IMR-90 (cell line): ENCODE data around the gene BPGM. TPM values are rescaled to one million over a fixed set of nuclear protein-coding genes. Genes with fewer than 3 reads are reported as not detected.

Experiments
- ATAC-seq: fragments of 200-7000 bp; cut with Tn5 transposase; 2 replicates; pipeline ENCODE4 v1.9.1; 2020; ENCODE audit warnings: low read depth, mild to moderate bottlenecking, moderate library complexity
- BruUV-seq: library from RNA; stranded (reverse); fragments of 400-500 nt; replicated peaks from 2 replicates; lab custom pipeline; 2021; lab: Mats Ljungman, UMichigan
- CTCF ChIA-PET: fragments of 300-600 bp; formaldehyde crosslinking; extraction: SDS; loops from one replicate; lab custom pipeline; 2021; ENCODE audit warnings: antibody characterized with exemption; lab: Yijun Ruan, JAX
- POLR2A ChIA-PET: fragments of 300-600 bp; sonication (Branson Sonifier 250); formaldehyde crosslinking; loops from one replicate; lab custom pipeline; 2022; ENCODE audit warnings: antibody characterized with exemption; ENCODE audit not compliant: unreplicated experiment; lab: Charles Lee
- DNase-seq: peaks from one replicate; pipeline ENCODE4 v3.0.0; 2013
- H2AFZ ChIP-seq: replicated peaks from 2 replicates; pipeline ENCODE3; 2013; ENCODE audit warnings: low read length, mild to moderate bottlenecking; ENCODE audit not compliant: poor library complexity
- H2AK5ac ChIP-seq: 2 replicates; pipeline ENCODE4 v1.6.1; 2013; ENCODE audit warnings: low read depth, low read length, inconsistent platforms
- H2AK9ac ChIP-seq: replicated peaks from 2 replicates; pipeline ENCODE3; 2013; ENCODE audit warnings: mild to moderate bottlenecking, low read depth, low read length, moderate library complexity; ENCODE audit not compliant: poor library complexity
- H2BK120ac ChIP-seq: 2 replicates; pipeline ENCODE4 v1.6.1; 2013; ENCODE audit warnings: low read depth, low read length, inconsistent platforms
- H2BK15ac ChIP-seq: 3 replicates; pipeline ENCODE4 v1.6.1; 2013; ENCODE audit warnings: low read depth, low read length, inconsistent platforms
- H2BK20ac ChIP-seq: 2 replicates; pipeline ENCODE4 v1.6.1; 2013; ENCODE audit warnings: low read depth, mild to moderate bottlenecking, inconsistent platforms, low read length, moderate library complexity
- H2BK5ac ChIP-seq: 2 replicates; pipeline ENCODE4 v1.6.1; 2013; ENCODE audit warnings: mild to moderate bottlenecking, low read depth, low read length, inconsistent platforms; ENCODE audit not compliant: poor library complexity, severe bottlenecking
- H3K14ac ChIP-seq: replicated peaks from 2 replicates; pipeline ENCODE4 v1.6.1; 2013; ENCODE audit warnings: low read depth, low read length, inconsistent platforms
- H3K18ac ChIP-seq: 2 replicates; pipeline ENCODE4 v1.6.1; 2013; ENCODE audit warnings: low read depth, low read length, control low read depth
- H3K23ac ChIP-seq: 2 replicates; pipeline ENCODE4 v1.6.1; 2013; ENCODE audit warnings: low read depth, low read length, inconsistent platforms
- H3K27ac ChIP-seq: 2 replicates; pipeline ENCODE4 v1.5.1; 2013; ENCODE audit warnings: mild to moderate bottlenecking, control low read depth, low read length; ENCODE audit not compliant: insufficient read depth
- H3K27me3 ChIP-seq: 2 replicates; pipeline ENCODE4 v1.6.1; 2013; ENCODE audit warnings: low read length; ENCODE audit not compliant: control insufficient read depth, insufficient read depth
- H3K36me3 ChIP-seq: 2 replicates; pipeline ENCODE4 v1.6.1; 2013; ENCODE audit warnings: low read length, mixed read lengths; ENCODE audit not compliant: control insufficient read depth, insufficient read depth
- H3K4ac ChIP-seq: 2 replicates; pipeline ENCODE4 v1.6.1; 2013; ENCODE audit warnings: low read depth, low read length, inconsistent platforms
- H3K4me1 ChIP-seq: 2 replicates; pipeline ENCODE4 v1.6.1; 2013; ENCODE audit warnings: low read length, mixed read lengths; ENCODE audit not compliant: control insufficient read depth, insufficient read depth
- H3K4me2 ChIP-seq: 2 replicates; pipeline ENCODE4 v1.6.1; 2013; ENCODE audit warnings: low read depth, mild to moderate bottlenecking, control low read depth, low read length, moderate library complexity
- H3K4me3 ChIP-seq: 2 replicates; pipeline ENCODE4 v1.5.1; 2013; ENCODE audit warnings: low read depth, mild to moderate bottlenecking, control low read depth, low read length, moderate library complexity; ENCODE audit not compliant: insufficient read depth
- H3K56ac ChIP-seq: 2 replicates; pipeline ENCODE4 v1.6.1; 2013; ENCODE audit warnings: low read length, inconsistent platforms; ENCODE audit not compliant: insufficient read depth; ENCODE audit errors: extremely low read depth
- H3K79me1 ChIP-seq, 2 experiments: 2 replicates each; pipeline ENCODE4 v1.6.1; 2013; ENCODE audit warnings: low read length in 2 of 2, inconsistent platforms in 1 of 2, low read depth in 1 of 2
- H3K9ac ChIP-seq: 2 replicates; pipeline ENCODE4 v1.6.1; 2013; ENCODE audit warnings: low read depth, low read length, control low read depth
- H3K9me1 ChIP-seq: 2 replicates; pipeline ENCODE4 v1.6.1; 2013; ENCODE audit warnings: low read length, inconsistent platforms; ENCODE audit not compliant: insufficient read depth
- H3K9me3 ChIP-seq: 2 replicates; pipeline ENCODE4 v1.6.1; 2013; ENCODE audit warnings: low read length; ENCODE audit not compliant: control insufficient read depth, insufficient read depth
- H4K20me1 ChIP-seq: 2 replicates; pipeline ENCODE4 v1.6.1; 2013; ENCODE audit warnings: low read length, inconsistent platforms; ENCODE audit not compliant: insufficient read depth
- H4K5ac ChIP-seq: 2 replicates; pipeline ENCODE4 v1.6.1; 2013; ENCODE audit warnings: mild to moderate bottlenecking, low read depth, low read length, control low read depth
- H4K8ac ChIP-seq, 2 experiments: 2 replicates each; pipeline ENCODE4 v1.6.1; 2013; ENCODE audit warnings: low read depth in 2 of 2, low read length in 2 of 2, control low read depth in 1 of 2, inconsistent platforms in 1 of 2
- H4K91ac ChIP-seq: 2 replicates; pipeline ENCODE4 v1.6.1; 2013; ENCODE audit warnings: low read depth, low read length, inconsistent platforms; ENCODE audit not compliant: insufficient read depth
- CHD1 ChIP-seq: IDR thresholded peaks from 2 replicates; pipeline ENCODE4 v1.6.1; 2012; ENCODE audit warnings: low read depth, low read length, improper control_type of control experiment
- FOS ChIP-seq: fragments of 150-350 bp; IDR thresholded peaks from 2 replicates; pipeline ENCODE4 v1.6.1; 2016; ENCODE audit warnings: low read depth, low read length
- POLR2A ChIP-seq: IDR thresholded peaks from 2 replicates; pipeline ENCODE4 v1.6.1; 2012; ENCODE audit warnings: mild to moderate bottlenecking, low read depth, low read length
- WGBS, 2 experiments: methylation state at CpG; one replicate each; pipeline versions ENCODE4 v1.1.5 to v1.1.7; 2013; ENCODE audit warnings: missing lambda C conversion rate in 2 of 2; ENCODE audit not compliant: insufficient read length in 1 of 2; ENCODE audit errors: extremely low coverage in 2 of 2; 5-methylcytosine and 5-hydroxymethylcytosine counted together
- dilution Hi-C: fragments of 300-500 bp; cut with HindIII; formaldehyde crosslinking; loops from one replicate; pipeline ENCODE4 v1.14.3; 2018; ENCODE audit warnings: low sequenced_read_pairs; ENCODE audit not compliant: unreplicated experiment
- in situ Hi-C: fragments of 300-500 bp; cut with MboI; formaldehyde crosslinking; loops from 3 replicates; pipeline ENCODE4 v1.14.3; 2019; ENCODE audit warnings: low sequenced_read_pairs, inconsistent platforms, mixed read lengths
- intact Hi-C: fragments of 100-400 bp; cut with micrococcal nuclease; formaldehyde crosslinking; loops from 2 replicates; pipeline ENCODE4 v1.10.0; 2022
- polyA plus RNA-seq, 3 experiments: library from polyadenylated mRNA; depleted of rRNA; stranded (reverse); fragments of >200 nt; gene quantifications; 2 replicates each; pipeline ENCODE4 v1.2.3, GENCODE V29; 2012; ENCODE audit warnings: low replicate concordance in 1 of 3
- total RNA-seq: library from RNA; depleted of rRNA; stranded (reverse); fragments of >200 nt; gene quantifications from 2 replicates; pipeline ENCODE4 v1.2.3, GENCODE V29; 2012

The BPGM gene
- total and polyA plus RNA-seq, 2 of the 4 experiments (the other 2 are of a cell fraction) = 18.8 to 20.0 TPM

GRCh38 chr7:134710854-134711624 is 64.4 kb downstream of the BPGM start:
- Histone ChIP-seq H3K9ac (no peak overlapping the region), H2BK15ac (peak overlapping the region; percentile 96; the same call in 2 of the 3 replicates), H3K56ac (no peak overlapping the region), H3K14ac (peak overlapping the region; percentile 51), H2AK5ac (peak overlapping the region; percentile 95), H4K5ac (peak overlapping the region; percentile 37; the same call in 1 of the 2 replicates), H3K4ac (peak overlapping the region; percentile 68), H3K36me3 (no peaks in the 10 kb centered on the region), H2BK5ac (peak overlapping the region; percentile 36), H2AK9ac (peak overlapping the region; percentile 71), H3K4me3 (no peak overlapping the region), H2BK20ac (peak overlapping the region; percentile 40; the same call in 1 of the 2 replicates), H3K27me3 (no peaks in the 10 kb centered on the region), H3K18ac (peak overlapping the region; percentile 1; the same call in 1 of the 2 replicates), H2BK120ac (peak overlapping the region; percentile 69), H3K9me1 (peaks cover 3% of the 10 kb centered on the region; the same call in 1 of the 2 replicates), H3K79me1 (peaks cover 0 to 6% of the 10 kb centered on the region in 2 experiments; a peak in 1 of 4 replicates), H4K20me1 (no peaks in the 10 kb centered on the region), H2AFZ (peak overlapping the region; percentile 78), H4K91ac (peak overlapping the region; percentile 75; the same call in 1 of the 2 replicates), H3K27ac (no peak overlapping the region), H3K4me1 (peaks cover 8% of the 10 kb centered on the region; the same call in 1 of the 2 replicates), H3K23ac (peak overlapping the region; percentile 62; the same call in 1 of the 2 replicates), H3K4me2 (no peak overlapping the region; the same call in 1 of the 2 replicates), H3K9me3 (no peaks in the 10 kb centered on the region), H4K8ac (peak overlapping the region; percentile 86 to 87)
- in situ Hi-C loops = no loop called here
- TF ChIP-seq CHD1 (no peak), POLR2A (peak; percentile 32; the same call in 1 of the 2 replicates), FOS (no peak)
- no TSS peak for BruUV-seq
- DNase-seq (peak; percentile 43), ATAC-seq (peak; percentile 59)
- WGBS, 2 experiments = 30% methylated on average over 3 of the region's 9 CpGs; no CpG with 5 or more reads in 1 of the 2 experiments
- ChIA-PET CTCF (interaction anchor here (0.7 kb wide), 1 partner anchor 302 kb away, joined by 3 read pairs; no protein-coding TSS in a partner anchor), POLR2A (no interaction called here)
- intact Hi-C loops = no loop called here
- dilution Hi-C loops = no loop called here
